Embryonic facial prominence (tissue), 1 donor: ENCODE results near the gene PEA15.

Experiments
- DNase-seq: peaks from one replicate; pipeline ENCODE4 v3.0.0-alpha.2; 2016; ENCODE audit errors: extremely low spot score

Gene PEA15

GRCh38 chr1:160239582-160240299 lies 34.6 kb downstream of the PEA15 start:
- no peak for DNase-seq

DNA sequence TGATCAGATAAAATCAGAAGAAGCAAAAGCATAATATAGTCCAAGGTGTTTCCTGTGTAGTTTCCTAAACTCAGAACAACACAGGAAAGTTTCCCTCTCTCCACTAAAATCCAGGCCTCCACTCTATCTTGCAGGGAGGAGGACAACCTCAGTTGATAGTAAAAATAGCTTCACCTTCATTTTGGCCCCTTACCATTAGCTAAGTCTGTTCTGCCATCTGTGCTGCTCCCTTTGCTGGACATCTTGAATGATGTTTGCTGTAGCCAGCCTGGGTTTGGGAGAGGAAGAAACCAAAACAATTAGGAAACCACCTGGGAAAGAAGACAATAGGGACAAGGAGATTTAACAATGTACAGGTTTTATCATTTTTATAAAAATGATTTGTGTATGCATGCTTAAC lies 38.6 kb downstream of the PEA15 start:
- no peak for DNase-seq

DNA sequence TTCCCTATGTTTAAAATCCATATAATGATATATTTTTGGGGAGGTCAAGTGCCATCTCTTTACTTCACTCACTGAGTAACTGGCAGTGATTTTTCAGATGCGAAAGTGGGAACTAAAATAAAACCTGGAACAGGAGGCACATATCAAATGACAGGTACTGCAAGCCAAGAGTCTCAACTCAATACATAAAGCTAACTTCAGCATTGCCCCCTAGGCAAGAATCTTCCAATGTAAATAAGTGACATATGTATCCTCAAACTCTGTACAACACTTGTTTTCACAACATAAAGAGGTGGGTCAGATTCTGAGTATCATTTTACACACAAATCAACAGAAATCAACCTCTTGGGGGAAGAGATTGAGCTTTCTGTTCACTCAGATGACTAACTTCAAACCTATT lies 39.0 kb downstream of the PEA15 start:
- DNase-seq: no peak

GRCh38 chr1:160245434-160245833 lies 40.2 kb downstream of the PEA15 start:
- DNase-seq: no peak

- no peak for DNase-seq
These were observed 41.9 kb downstream of the PEA15 start for GRCh38 chr1:160247053-160247452.

DNA sequence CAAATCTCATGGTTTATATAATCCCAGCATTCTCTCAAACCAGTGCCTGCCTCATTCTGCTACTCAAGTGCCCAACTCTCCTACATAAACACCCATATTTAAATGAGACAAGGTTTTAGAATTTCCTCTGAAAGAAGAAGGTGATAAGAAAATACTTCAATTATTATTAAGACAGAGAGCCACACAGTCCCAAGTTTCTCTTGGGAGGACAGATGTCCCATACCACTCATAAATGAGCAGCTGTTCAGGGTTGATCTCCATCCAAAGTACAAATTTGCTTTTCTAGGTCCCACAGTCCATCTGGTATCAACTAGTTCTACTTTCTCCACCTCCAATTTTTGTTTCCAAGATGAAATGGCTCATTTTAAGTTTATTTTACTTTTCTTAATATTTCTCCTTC lies 45.8 kb downstream of the PEA15 start:
- no peak for DNase-seq

DNA sequence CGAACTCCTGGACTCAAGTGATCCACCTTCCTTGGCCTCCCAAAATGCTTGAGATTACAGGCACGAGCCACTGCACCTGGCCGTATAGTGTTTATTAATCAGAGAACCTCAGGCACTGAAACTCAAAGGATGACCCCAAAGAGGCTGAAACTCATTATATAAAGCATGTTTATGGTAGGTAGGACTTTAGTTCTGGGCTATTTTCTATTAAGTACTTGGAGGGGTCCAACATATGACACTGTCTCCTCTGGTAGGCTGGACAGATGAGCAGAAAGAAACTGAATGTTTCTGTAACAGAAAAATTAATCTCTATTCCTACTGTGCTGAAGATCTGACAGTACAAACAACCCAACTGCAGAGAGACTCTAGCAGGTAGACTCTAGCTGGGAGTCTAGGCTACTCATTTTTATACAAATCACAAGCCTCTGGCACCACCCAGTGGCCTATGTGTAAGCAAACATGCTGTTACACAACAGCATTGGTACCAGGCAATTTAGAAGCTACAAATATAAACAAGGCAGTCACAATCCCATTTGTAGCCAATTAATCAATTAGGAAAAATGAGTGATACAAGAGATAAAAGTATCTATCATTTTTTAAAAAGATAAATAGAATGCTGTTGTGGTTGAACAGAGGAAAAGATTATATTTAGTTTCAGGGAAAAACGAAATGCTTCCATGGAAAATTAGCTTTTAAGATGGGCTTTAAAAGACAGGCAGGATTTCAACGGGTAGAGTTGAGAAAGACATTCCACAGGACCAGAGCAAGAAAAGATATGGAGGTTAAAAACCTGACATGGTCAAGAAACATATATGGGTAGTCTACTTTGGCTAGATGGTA lies 46.7 kb downstream of the PEA15 start:
- peak; percentile 57 for DNase-seq

- DNase-seq: no peak
These were observed 50.7 kb downstream of the PEA15 start for GRCh38 chr1:160255781-160256300.

DNA sequence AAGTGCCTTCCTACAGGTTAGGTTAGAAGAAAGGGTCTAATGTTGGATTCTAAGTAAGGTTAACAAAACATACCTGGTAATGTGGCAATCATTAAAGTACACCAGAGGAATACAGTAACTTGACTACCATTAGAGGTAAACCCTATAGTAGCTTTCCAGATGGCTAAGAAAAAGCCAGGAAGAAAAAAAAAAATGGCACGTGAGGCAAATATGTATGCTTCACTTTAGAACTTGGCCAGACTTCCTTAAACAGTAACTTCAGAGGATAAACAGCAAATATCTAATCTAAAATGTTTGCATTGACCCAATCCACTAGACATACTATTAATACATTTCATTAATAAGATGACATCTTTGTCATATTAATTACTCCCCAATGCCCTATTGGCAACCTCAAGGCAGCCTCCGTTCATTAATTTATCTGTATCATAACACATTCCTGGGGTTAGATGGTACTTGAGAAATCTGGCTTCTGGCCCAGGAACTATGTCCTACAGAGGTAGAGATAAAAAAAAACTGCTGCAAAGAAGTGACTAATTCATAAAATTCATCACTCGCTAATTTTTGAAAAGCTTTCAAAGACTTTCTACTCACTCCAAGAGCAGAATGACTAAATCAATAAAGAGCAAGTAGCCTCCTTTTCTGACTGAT lies 51.3 kb downstream of the PEA15 start:
- DNase-seq: no peak

- DNase-seq: no peak
These were observed 52.3 kb downstream of the PEA15 start for GRCh38 chr1:160257411-160258015.

GRCh38 chr1:160258177-160258798 lies 53.1 kb downstream of the PEA15 start:
- no peak for DNase-seq

DNA sequence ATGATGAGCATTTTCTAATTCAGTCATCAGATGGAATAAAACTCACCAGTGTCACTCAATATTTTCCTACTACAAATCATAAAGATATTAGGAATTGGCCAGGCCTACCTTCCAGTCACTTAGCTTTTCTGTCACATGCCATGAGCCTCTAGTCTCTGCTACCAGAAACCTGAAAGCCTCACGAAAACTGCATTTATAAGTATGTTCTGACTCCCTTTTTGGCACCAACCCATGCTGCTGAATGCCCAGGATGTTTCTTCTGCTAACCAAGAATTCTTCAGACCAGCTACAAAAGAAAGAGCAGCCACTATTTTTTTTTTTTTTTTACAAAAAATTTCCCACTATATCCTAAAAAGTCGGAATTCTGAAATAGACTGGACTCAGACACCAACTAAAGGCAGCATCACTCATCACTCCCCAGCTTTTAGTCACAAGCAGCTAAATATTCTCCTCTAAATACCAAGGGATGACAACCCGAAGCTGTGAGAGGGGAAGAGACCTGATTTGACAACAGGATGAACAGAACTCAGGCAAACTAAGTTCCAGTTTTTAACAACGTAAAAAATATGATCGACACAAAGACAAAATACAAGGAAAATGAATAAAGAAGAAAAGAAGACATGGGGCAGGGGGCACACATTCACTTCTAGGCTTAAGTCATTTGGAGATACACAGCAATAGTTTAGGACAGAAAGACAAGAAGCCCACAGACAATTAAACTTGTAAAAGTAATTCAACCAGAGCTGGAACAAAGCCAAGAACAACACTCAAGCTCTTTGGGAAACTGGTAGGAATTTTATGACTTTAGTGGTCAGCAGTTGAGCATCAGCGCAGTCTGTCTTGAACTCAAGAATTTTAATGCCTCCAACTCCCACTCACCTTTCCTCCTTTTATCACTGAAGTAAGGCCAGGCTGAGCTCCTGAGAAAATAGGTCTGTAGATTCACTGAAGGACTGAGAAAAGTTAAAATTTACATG lies 55.5 kb downstream of the PEA15 start:
- DNase-seq: no peak

DNA sequence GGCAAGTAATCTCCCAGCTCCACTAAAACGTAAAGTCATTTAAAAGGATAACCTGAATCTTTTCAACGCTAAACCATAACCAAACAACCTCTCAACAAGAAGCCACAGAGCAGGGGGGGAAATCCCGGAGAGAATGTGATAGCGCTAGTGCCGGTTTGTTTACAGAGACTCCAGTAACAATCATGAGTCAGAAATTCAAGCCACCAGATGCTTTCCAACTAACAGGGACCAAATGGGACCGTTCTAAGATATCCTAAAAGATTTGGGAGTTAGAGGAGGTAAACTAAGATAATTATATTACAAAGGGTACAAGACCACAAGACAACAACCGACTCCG lies 56.3 kb downstream of the PEA15 start:
- DNase-seq: peak; percentile 22

DNA sequence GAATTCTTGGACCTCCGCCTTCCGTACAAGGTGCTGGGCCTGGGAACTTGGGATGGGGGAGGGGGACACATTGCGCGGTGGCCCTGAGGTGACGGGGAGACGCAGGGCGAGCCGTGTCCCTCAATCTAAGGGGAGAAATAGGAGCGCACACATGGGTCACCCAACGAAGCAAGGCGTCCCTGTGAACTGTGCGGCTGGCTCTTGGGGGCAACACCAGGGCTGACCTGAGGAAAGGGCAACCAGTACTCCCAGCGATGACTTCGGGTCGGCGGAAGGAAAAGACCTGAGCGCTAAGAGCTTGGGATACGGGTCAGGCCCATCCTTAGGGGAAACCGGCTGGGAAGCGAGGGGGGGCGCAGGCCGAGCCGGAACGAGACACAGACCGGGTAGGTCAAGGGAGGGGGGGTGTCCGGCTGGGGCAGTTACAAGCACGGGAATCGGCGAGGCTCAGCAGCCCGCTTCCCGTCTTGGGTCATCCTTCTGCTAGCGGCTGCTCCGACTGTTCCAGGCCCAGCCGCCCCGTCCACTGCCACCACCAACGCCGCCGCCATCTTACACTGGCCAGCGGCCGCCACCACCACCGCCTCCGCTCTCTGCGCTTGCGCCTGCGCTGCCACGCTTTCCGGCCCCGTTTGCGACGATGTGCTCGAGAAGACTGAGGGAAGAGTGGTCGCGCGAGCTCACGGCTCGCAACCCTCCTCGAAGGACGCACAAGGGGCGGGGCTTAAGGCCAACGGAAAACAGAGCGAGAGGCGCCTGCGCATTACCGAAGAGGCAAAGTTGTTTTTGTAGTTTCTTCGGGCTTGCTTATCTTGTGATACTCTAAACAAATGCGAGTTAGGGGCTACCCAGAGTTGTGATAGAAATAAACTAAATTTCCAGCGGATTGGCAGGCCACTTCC lies 57.0 kb downstream of the PEA15 start, which contains the start of gene DCAF8:
TSS of gene DCAF8 (minus strand) at position 657 of the 902 bp plus-strand sequence. CDS start 18,541 bp downstream, outside the sequence.
- peak; percentile 97 for DNase-seq

DNA sequence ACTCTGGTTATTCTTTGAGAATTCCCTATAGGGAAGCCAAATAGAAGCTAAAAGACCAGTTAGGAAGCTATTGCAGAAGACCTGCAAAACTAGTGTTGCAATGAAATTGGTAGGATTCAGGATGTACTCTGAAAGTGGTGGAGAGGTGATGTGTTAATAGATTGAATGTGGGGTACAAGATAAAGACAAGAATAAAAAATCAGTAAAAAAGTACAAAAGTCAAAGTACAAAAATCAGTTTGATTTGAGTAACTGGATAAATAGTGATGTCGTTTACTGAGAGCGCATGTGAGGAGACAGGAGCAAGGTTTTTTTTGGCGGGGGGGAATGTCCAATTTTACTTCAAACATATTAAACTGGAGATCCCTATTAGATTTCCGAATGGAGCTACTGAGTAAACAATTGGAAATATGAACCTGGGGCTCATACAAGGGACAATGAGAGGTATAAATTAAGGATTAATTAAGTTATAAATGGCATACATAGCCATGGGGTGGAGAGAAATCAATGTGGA lies 59.7 kb downstream of the PEA15 start:
- DNase-seq: no peak
